GM23338 (cell line): ENCODE results near the gene EPHB2. TPM values are rescaled to one million over a fixed set of nuclear protein-coding genes. Genes with fewer than 3 reads are reported as not detected.

Experiments
- ATAC-seq: fragments of 200-7000 bp; cut with Tn5 transposase; 3 replicates; pipeline ENCODE4 v1.9.1; 2020
- DNase-seq: peaks from one replicate; pipeline ENCODE4 v3.0.0-alpha.2; 2015; ENCODE audit warnings: low spot score
- H2AFZ ChIP-seq: fragments of 200-600 bp; sonication (generic); 2 replicates; pipeline ENCODE4 v1.8.0; 2016; ENCODE audit warnings: antibody characterized with exemption, mild to moderate bottlenecking, moderate library complexity
- H3F3A ChIP-seq: fragments of 200-600 bp; sonication (generic); replicated peaks from 2 replicates; pipeline ENCODE4 v1.8.0; 2017; ENCODE audit warnings: antibody characterized with exemption, mixed run types, low read depth
- H3K27ac ChIP-seq: fragments of 200-600 bp; sonication (generic); 2 replicates; pipeline ENCODE4 v1.6.1; 2016; ENCODE audit warnings: low read depth
- H3K27me3 ChIP-seq: fragments of 200-600 bp; sonication (generic); 2 replicates; pipeline ENCODE4 v1.8.0; 2016; ENCODE audit warnings: mild to moderate bottlenecking, mixed run types, moderate library complexity; ENCODE audit not compliant: insufficient read depth
- H3K36me3 ChIP-seq: fragments of 200-600 bp; sonication (generic); 2 replicates; pipeline ENCODE4 v1.8.0; 2016; ENCODE audit warnings: mild to moderate bottlenecking; ENCODE audit not compliant: insufficient read depth
- H3K4me1 ChIP-seq: fragments of 200-600 bp; sonication (generic); 2 replicates; pipeline ENCODE4 v1.8.0; 2016; ENCODE audit warnings: mild to moderate bottlenecking, moderate library complexity; ENCODE audit not compliant: insufficient read depth
- H3K4me2 ChIP-seq: fragments of 200-600 bp; sonication (generic); 2 replicates; pipeline ENCODE4 v1.7.1; 2017; ENCODE audit warnings: mixed run types
- H3K4me3 ChIP-seq: fragments of 200-600 bp; sonication (generic); 2 replicates; pipeline ENCODE4 v1.6.1; 2016; ENCODE audit warnings: mixed run types
- H3K79me2 ChIP-seq: fragments of 200-600 bp; sonication (generic); replicated peaks from 2 replicates; pipeline ENCODE4 v1.8.0; 2017; ENCODE audit warnings: mild to moderate bottlenecking; ENCODE audit not compliant: insufficient read depth
- H3K9me2 ChIP-seq: fragments of 200-600 bp; sonication (generic); 2 replicates; pipeline ENCODE4 v1.8.0; 2017; ENCODE audit not compliant: insufficient read depth
- H4K20me1 ChIP-seq: fragments of 200-600 bp; sonication (generic); replicated peaks from 2 replicates; pipeline ENCODE4 v1.8.0; 2017; ENCODE audit warnings: mild to moderate bottlenecking; ENCODE audit not compliant: insufficient read depth
- H3K27ac Mint-ChIP-seq: 2 replicates; pipeline ENCODE4 v1.8.0; 2020; ENCODE audit warnings: inconsistent platforms, mild to moderate bottlenecking, moderate library complexity, mixed read lengths
- H3K27me3 Mint-ChIP-seq: 3 replicates; pipeline ENCODE4 v1.8.0; 2022; ENCODE audit warnings: low read depth, mild to moderate bottlenecking, moderate library complexity, mixed read lengths, inconsistent platforms; ENCODE audit not compliant: insufficient read depth, poor library complexity
- H3K36me3 Mint-ChIP-seq: 3 replicates; pipeline ENCODE4 v1.8.0; 2021; ENCODE audit warnings: low read depth, mild to moderate bottlenecking, inconsistent platforms, moderate library complexity, mixed read lengths
- H3K4me1 Mint-ChIP-seq: 3 replicates; pipeline ENCODE4 v1.8.0; 2020; ENCODE audit warnings: mild to moderate bottlenecking, inconsistent platforms, mixed read lengths
- H3K4me3 Mint-ChIP-seq: 3 replicates; pipeline ENCODE4 v1.8.0; 2021; ENCODE audit warnings: moderate library complexity, mild to moderate bottlenecking, inconsistent platforms, mixed read lengths
- H3K9me3 Mint-ChIP-seq: 3 replicates; pipeline ENCODE4 v1.8.0; 2020; ENCODE audit warnings: moderate library complexity, mild to moderate bottlenecking, inconsistent platforms, mixed read lengths
- CREB1 ChIP-seq: fragments of 250-450 bp; sonication (Bioruptor Pico); IDR thresholded peaks from 2 replicates; pipeline ENCODE4 v1.5.0; 2020; ENCODE audit warnings: low read depth, mild to moderate bottlenecking, moderate library complexity
- CTCF ChIP-seq, 2 experiments: fragments of 200-600 bp in 1 of 2; sonication (generic) in 1 of 2; conservative IDR thresholded peaks; 2 replicates each; pipeline versions ENCODE4 v1.5.1 to v1.6.1; 2016 to 2017; ENCODE audit warnings: antibody characterized with exemption in 2 of 2, low read depth in 2 of 2, mild to moderate bottlenecking in 2 of 2, moderate library complexity in 1 of 2
- ETS1 ChIP-seq: IDR thresholded peaks from 2 replicates; pipeline ENCODE4 v1.6.1; 2016; ENCODE audit warnings: antibody characterized with exemption
- JUNB ChIP-seq: IDR thresholded peaks from one replicate; pipeline ENCODE4 v1.6.1; 2016; ENCODE audit warnings: antibody characterized with exemption; ENCODE audit not compliant: unreplicated experiment
- NANOG ChIP-seq: IDR thresholded peaks from 2 replicates; pipeline ENCODE4 v1.6.1; 2016; ENCODE audit warnings: antibody characterized with exemption, borderline replicate concordance
- REST ChIP-seq: IDR thresholded peaks from one replicate; pipeline ENCODE4 v1.6.1; 2018; ENCODE audit warnings: antibody characterized with exemption; ENCODE audit not compliant: unreplicated experiment
- STAT1 ChIP-seq: IDR thresholded peaks from one replicate; pipeline ENCODE4 v1.6.1; 2016; ENCODE audit warnings: antibody characterized with exemption; ENCODE audit not compliant: unreplicated experiment
- ZNF331 ChIP-seq: fragments of 250-450 bp; sonication (Bioruptor Pico); IDR thresholded peaks from 2 replicates; pipeline ENCODE4 v1.5.0; 2020; ENCODE audit warnings: low read depth, mild to moderate bottlenecking, moderate library complexity
- polyA plus RNA-seq: library from polyadenylated mRNA; unstranded; fragments of >200 nt; fragmentation: Nextera tagmentation; extraction: Ambion mirVana; gene quantifications from 2 replicates; pipeline ENCODE4 v1.2.1, GENCODE V29; 2016
- total RNA-seq: library from RNA; depleted of rRNA; stranded (reverse); fragments of >200 nt; shearing (Covaris generic); gene quantifications from 2 replicates; pipeline ENCODE4 v1.2.3, GENCODE V29; 2014

EPHB2 gene
- total and polyA plus RNA-seq, 2 experiments from 2014 or later = 4.1 to 20.1 TPM

- no peak for TF ChIP-seq JUNB
- TF ChIP-seq REST = no peak
- no peak for TF ChIP-seq ZNF331 (CRISPR knock-in tag)
- TF ChIP-seq ETS1 = no peak
- no peak for TF ChIP-seq STAT1
- TF ChIP-seq CTCF (conservative IDR thresholded peaks at IDR 0.05; ENCODE audit: low read depth in 2 of 2) = no peak
- TF ChIP-seq NANOG = no peak
These were observed 169.5 kb downstream of the EPHB2 start (continued) for GRCh38 chr1:22880174-22880601.

GRCh38 chr1:22883406-22883805, 172.8 kb downstream of the EPHB2 start:
- Histone ChIP-seq H3K4me1 (no peaks in the 10 kb centered on the region), H2AFZ (no peak overlapping the region), H3K36me3 (no peaks in the 10 kb centered on the region), H3K4me2 (no peak overlapping the region), H3K27ac (no peak overlapping the region), H3K9me2 (no peaks in the 10 kb centered on the region), H4K20me1 (no peaks in the 10 kb centered on the region), H3K27me3 (no peaks in the 10 kb centered on the region), H3F3A (no peaks in the 10 kb centered on the region), H3K4me3 (no peak overlapping the region), H3K79me2 (no peaks in the 10 kb centered on the region)
- DNase-seq = no peak
- Mint-ChIP-seq H3K9me3 (no peaks in the 10 kb centered on the region), H3K36me3 (no peaks in the 10 kb centered on the region), H3K27me3 (peaks cover 3% of the 10 kb centered on the region), H3K27ac (no peak overlapping the region), H3K4me3 (no peak overlapping the region), H3K4me1 (no peaks in the 10 kb centered on the region)
- peak; percentile 57 for ATAC-seq
- TF ChIP-seq CREB1 (CRISPR knock-in tag) (no peak), JUNB (no peak)
